Lung (tissue), 12 donors: Measurements from ENCODE around the gene EPAS1. TPM values are rescaled to one million over a fixed set of nuclear protein-coding genes. Genes with fewer than 3 reads are reported as not detected.

Experiments used
- ATAC-seq: fragments of 200-7000 bp; cut with Tn5 transposase; one replicate; pipeline ENCODE4 v1.9.1; 2020; ENCODE audit warnings: moderate number of reproducible peaks; ENCODE audit not compliant: insufficient read depth, low FRiP score
- DNase-seq, 3 donors: peaks; one replicate each; pipeline ENCODE4 v3.0.0-alpha.2; 2013 to 2017
- H3K27ac ChIP-seq, 2 donors: one replicate each; pipeline ENCODE4 v1.5.1; 2013; ENCODE audit warnings: mild to moderate bottlenecking in 2 of 2, moderate library complexity in 2 of 2, control low read depth in 1 of 2, inconsistent platforms in 1 of 2, low read depth in 1 of 2, low read length in 1 of 2
- H3K27me3 ChIP-seq, 3 donors: one replicate each; pipeline ENCODE4 v1.5.1; 2013; ENCODE audit warnings: low read length in 2 of 3; ENCODE audit not compliant: control insufficient read depth in 3 of 3, insufficient read depth in 3 of 3
- H3K36me3 ChIP-seq, 4 donors: one replicate each; pipeline ENCODE4 v1.5.1; 2013; ENCODE audit warnings: low read length in 4 of 4, mild to moderate bottlenecking in 1 of 4, moderate library complexity in 1 of 4; ENCODE audit not compliant: control insufficient read depth in 4 of 4, insufficient read depth in 4 of 4
- H3K4me1 ChIP-seq, 5 donors: one replicate each; pipeline ENCODE4 v1.5.1; 2013; ENCODE audit warnings: low read length in 5 of 5, mild to moderate bottlenecking in 2 of 5, moderate library complexity in 1 of 5; ENCODE audit not compliant: control insufficient read depth in 5 of 5, insufficient read depth in 5 of 5
- H3K4me3 ChIP-seq: one replicate; pipeline ENCODE4 v1.5.1; 2013; ENCODE audit warnings: mild to moderate bottlenecking, control low read depth, moderate library complexity
- H3K9ac ChIP-seq, 2 donors: one replicate each; pipeline ENCODE4 v1.5.1; 2013; ENCODE audit warnings: low read length in 2 of 2, control low read depth in 1 of 2; ENCODE audit not compliant: insufficient read depth in 1 of 2
- H3K9me3 ChIP-seq, 4 donors: one replicate each; pipeline ENCODE4 v1.5.1; 2013; ENCODE audit warnings: low read length in 3 of 4, mild to moderate bottlenecking in 1 of 4, moderate library complexity in 1 of 4; ENCODE audit not compliant: control insufficient read depth in 4 of 4, insufficient read depth in 3 of 4
- WGBS, 2 donors: extraction: QIAGEN DNeasy Blood & Tissue Kit; methylation state at CpG; one replicate each; pipeline ENCODE4 v1.1.7; 2013; 5-methylcytosine and 5-hydroxymethylcytosine counted together
- polyA plus RNA-seq, 2 donors: library from polyadenylated mRNA; stranded (reverse); fragments of 200-250 nt; gene quantifications; one replicate each; pipeline ENCODE4 v1.2.1, GENCODE V29; 2013
- total RNA-seq, 2 donors: library from RNA; depleted of rRNA in 1 of 2; stranded (reverse); fragments of >200 nt in 1 of 2; gene quantifications; one replicate each; pipeline ENCODE4 v1.2.1, GENCODE V29; 2014 to 2021
- TF ChIP-seq, protein P1 (sequence below): IDR thresholded peaks from 2 replicates; pipeline ENCODE4 v1.5.1; 2012; ENCODE audit warnings: mild to moderate bottlenecking; ENCODE audit errors: control extremely low read depth, extremely low read depth
- donor health status: control.
- donor health status: control.
- donor health status: Bipolar disorder and iron deficiency.
- donor health status: healthy.
- donor health status: DM: yes; HTN: yes; CAD: no.

The EPAS1 gene
- total and polyA plus RNA-seq, 4 donors: 233 to 1,051 (median 381) TPM

DNA sequence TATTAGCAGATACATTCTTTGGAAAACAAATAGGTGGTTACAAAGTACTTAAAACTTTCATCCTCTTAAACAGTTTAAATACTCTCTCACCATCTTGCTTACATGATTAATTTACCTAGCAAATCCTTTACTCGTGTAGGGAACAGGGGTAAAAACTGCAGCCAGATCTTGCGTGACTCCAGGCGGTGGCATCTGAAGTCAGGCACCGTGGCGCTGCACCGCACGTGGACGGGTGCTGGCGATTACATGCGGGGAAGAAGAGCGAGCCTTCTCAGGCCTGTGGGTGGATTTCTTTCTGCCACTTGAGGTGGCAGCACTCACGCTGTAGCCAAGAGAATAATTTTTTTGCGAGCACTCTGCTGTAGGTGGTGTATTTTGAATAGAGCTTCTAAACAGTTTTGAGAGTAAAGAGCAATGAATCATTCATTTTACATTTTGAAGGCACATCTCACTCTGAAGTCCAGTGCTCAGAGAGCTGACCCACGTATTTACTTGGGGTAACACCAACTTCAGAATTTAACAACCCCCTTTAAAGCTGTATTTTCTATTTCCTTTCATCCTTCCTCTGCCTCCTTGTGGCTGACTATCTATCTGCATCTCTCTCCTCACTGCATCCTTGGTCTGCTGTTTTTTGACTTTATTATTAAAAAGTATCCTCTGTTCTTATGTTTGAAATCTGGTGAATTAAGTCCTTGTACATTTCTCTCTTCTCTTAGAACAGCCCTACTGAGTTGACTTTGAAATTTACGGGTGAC, 68.9 kb downstream of the EPAS1 start:
- H3K4me1 ChIP-seq: peaks cover 0 to 14% (median 0%) of the 10 kb centered on the region in 5 donors

DNA sequence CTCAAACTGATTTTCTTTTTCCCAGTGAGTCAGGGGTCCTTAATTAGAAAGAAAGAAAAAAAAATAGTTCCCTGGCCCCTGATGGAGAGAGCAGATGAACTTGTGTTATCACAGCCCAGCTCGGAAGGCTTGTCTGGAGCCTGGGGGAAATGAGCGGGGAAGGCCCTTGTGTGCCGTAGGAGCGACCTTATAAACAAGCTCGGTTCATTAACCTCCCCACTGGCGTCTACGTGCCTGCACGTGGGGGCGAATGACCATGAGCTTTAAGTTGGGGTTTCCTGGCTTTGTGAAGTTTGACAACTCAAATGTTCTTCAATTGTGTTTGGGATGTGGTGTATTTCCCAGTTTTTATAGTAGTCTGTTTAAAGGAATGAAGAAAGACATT, 69.5 kb downstream of the EPAS1 start:
- TF ChIP-seq, protein P1, sequence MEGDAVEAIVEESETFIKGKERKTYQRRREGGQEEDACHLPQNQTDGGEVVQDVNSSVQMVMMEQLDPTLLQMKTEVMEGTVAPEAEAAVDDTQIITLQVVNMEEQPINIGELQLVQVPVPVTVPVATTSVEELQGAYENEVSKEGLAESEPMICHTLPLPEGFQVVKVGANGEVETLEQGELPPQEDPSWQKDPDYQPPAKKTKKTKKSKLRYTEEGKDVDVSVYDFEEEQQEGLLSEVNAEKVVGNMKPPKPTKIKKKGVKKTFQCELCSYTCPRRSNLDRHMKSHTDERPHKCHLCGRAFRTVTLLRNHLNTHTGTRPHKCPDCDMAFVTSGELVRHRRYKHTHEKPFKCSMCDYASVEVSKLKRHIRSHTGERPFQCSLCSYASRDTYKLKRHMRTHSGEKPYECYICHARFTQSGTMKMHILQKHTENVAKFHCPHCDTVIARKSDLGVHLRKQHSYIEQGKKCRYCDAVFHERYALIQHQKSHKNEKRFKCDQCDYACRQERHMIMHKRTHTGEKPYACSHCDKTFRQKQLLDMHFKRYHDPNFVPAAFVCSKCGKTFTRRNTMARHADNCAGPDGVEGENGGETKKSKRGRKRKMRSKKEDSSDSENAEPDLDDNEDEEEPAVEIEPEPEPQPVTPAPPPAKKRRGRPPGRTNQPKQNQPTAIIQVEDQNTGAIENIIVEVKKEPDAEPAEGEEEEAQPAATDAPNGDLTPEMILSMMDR: no peak
- Histone ChIP-seq H3K27me3 (no peaks in the 10 kb centered on the region), H3K27ac (peak overlapping the region in 1 of 2 donors; percentile 49), H3K9me3 (no peaks in the 10 kb centered on the region), H3K4me1 (peaks cover 0 to 11% (median 0%) of the 10 kb centered on the region in 5 donors), H3K9ac (no peak overlapping the region), H3K4me3 (no peak overlapping the region), H3K36me3 (peaks cover 16 to 45% (median 28%) of the 10 kb centered on the region in 4 donors)
- ATAC-seq (no peak), DNase-seq (peak in 1 of 3 donors; percentile 70)
- 76 to 86% methylated on average over 9 of the region's 9 CpGs for WGBS, 2 donors

More for the DNA sequence above, 68.9 kb downstream of the EPAS1 start:
- 53 to 75% methylated on average over 15 of the region's 15 CpGs for WGBS, 2 donors
- Histone ChIP-seq H3K9me3 (no peaks in the 10 kb centered on the region), H3K9ac (no peak overlapping the region), H3K27ac (peak overlapping the region in 1 of 2 donors; percentile 71), H3K27me3 (no peaks in the 10 kb centered on the region), H3K36me3 (peaks cover 18 to 45% (median 31%) of the 10 kb centered on the region in 4 donors), H3K4me3 (no peak overlapping the region)
- ATAC-seq (no peak), DNase-seq (peak in 1 of 3 donors; percentile 40)
- TF ChIP-seq, protein P1: no peak

DNA sequence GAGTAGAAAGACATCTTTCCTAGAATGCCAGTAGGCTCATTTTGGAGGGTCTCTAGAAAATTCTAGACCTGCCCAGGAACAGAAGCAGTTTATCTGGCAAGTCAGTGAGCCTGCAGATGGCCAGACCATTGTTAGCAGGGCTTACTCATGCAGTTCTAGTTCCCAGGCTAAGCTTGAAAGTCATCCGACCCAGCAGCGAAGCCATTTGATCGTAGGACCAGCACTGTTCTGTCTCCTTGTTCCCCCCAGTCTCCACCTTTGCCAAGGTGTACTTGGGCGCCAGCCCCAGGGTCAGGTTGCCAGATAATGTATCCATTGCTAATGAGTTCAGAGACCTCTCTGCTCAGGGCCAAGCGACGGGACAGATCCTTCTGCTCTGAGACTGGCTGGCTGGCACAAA, 70.1 kb downstream of the EPAS1 start:
- H3K4me3 ChIP-seq: no peak overlapping the region
- TF ChIP-seq, protein P1: no peak
- H3K27me3 ChIP-seq: no peaks in the 10 kb centered on the region
- H3K36me3 ChIP-seq: peaks cover 16 to 43% (median 26%) of the 10 kb centered on the region in 4 donors
- no peaks in the 10 kb centered on the region for H3K9me3 ChIP-seq
- peak overlapping the region in 1 of 2 donors; percentile 15 for H3K27ac ChIP-seq
- 78 to 84% methylated on average over 6 of the region's 6 CpGs for WGBS, 2 donors
- ATAC-seq (no peak), DNase-seq (no peak)
- H3K9ac ChIP-seq: no peak overlapping the region
- H3K4me1 ChIP-seq: peaks cover 0 to 8% (median 0%) of the 10 kb centered on the region in 5 donors
